K562 (cell line): Measurements from ENCODE around the gene CTCFL. TPM values are rescaled to one million over a fixed set of nuclear protein-coding genes. Genes with fewer than 3 reads are reported as not detected.

Experiments used
- ATAC-seq: fragments of 200-7000 bp; cut with Tn5 transposase; 3 replicates; pipeline ENCODE4 v1.9.1; 2020; ENCODE audit warnings: moderate library complexity
- BruUV-seq: library from RNA; stranded (reverse); fragments of 400-500 nt; replicated peaks from 2 replicates; lab custom pipeline; 2021; lab: Mats Ljungman, UMichigan
- CTCF ChIA-PET: fragments of 300-600 bp; formaldehyde crosslinking; extraction: SDS; loops from one replicate; lab custom pipeline; 2021; ENCODE audit warnings: low intra/inter-chr PET ratio; lab: Yijun Ruan, JAX
- POLR2A ChIA-PET: fragments of 300-600, 350-650 bp; sonication (Branson Sonifier 250); formaldehyde crosslinking; extraction: SDS; loops from one replicate; lab custom pipeline; 2021; ENCODE audit warnings: antibody characterized with exemption, inconsistent platforms; lab: Yijun Ruan, JAX
- DNase-seq, 4 experiments: peaks; one replicate each; pipeline versions ENCODE4 v3.0.0 to v3.0.0-alpha.2; 2011 to 2018; ENCODE audit warnings: low spot score in 3 of 4, mixed read lengths in 3 of 4; ENCODE audit errors: extremely low read depth in 1 of 4
- FAIRE-seq: peaks from 2 replicates; lab custom pipeline; 2011; peaks lifted over from hg19 to GRCh38; lab: Jason Lieb, UNC
- H2AFZ ChIP-seq: 2 replicates; pipeline ENCODE4 v1.6.0; 2011; ENCODE audit warnings: low read depth, low read length, control low read depth, inconsistent platforms
- H3K27ac ChIP-seq: fragments of 200-600 bp; 3 replicates; pipeline ENCODE4 v1.8.0; 2011; ENCODE audit warnings: low read depth, mild to moderate bottlenecking, control low read depth, inconsistent platforms, low read length, moderate library complexity, mixed read lengths; ENCODE audit errors: extremely low read depth
- H3K27me3 ChIP-seq, 2 experiments: fragments of 300-600 bp in 1 of 2; 2 replicates in 1 of 2; 3 replicates in 1 of 2; pipeline versions ENCODE4 v1.6.0 to v1.8.0; 2011; ENCODE audit warnings: inconsistent platforms in 2 of 2, low read length in 2 of 2, mild to moderate bottlenecking in 1 of 2, mixed read lengths in 1 of 2, moderate library complexity in 1 of 2; ENCODE audit not compliant: control insufficient read depth in 2 of 2, insufficient read depth in 2 of 2
- H3K36me3 ChIP-seq: fragments of 300-600 bp; 3 replicates; pipeline ENCODE4 v1.8.0; 2011; ENCODE audit warnings: mild to moderate bottlenecking, low read length, inconsistent platforms; ENCODE audit not compliant: control insufficient read depth, insufficient read depth
- H3K4me1 ChIP-seq, 2 experiments: fragments of 200-600 bp in 1 of 2; replicated peaks in 1 of 2; 2 replicates in 1 of 2; 3 replicates in 1 of 2; pipeline versions ENCODE4 v1.5.1 to v1.8.0; 2011; ENCODE audit warnings: inconsistent platforms in 2 of 2, low read length in 2 of 2, mild to moderate bottlenecking in 1 of 2, mixed read lengths in 1 of 2, moderate library complexity in 1 of 2; ENCODE audit not compliant: control insufficient read depth in 2 of 2, insufficient read depth in 2 of 2
- H3K4me2 ChIP-seq: 2 replicates; pipeline ENCODE4 v1.6.1; 2011; ENCODE audit warnings: low read length, control low read depth, inconsistent platforms, mixed read lengths; ENCODE audit not compliant: insufficient read depth
- H3K4me3 ChIP-seq: fragments of 200-600 bp; sonication (generic), shearing (Covaris generic); 2 replicates; pipeline ENCODE4 v1.5.1; 2016; ENCODE audit warnings: control low read depth, inconsistent platforms
- H3K79me2 ChIP-seq: fragments of 200-600 bp; 3 replicates; pipeline ENCODE4 v1.8.0; 2011; ENCODE audit warnings: low read length, inconsistent platforms; ENCODE audit not compliant: control insufficient read depth, insufficient read depth
- H3K9ac ChIP-seq, 2 experiments: 2 replicates each; pipeline versions ENCODE4 v1.6.0 to v1.6.1; 2011; ENCODE audit warnings: low read depth in 2 of 2, low read length in 2 of 2, control low read depth in 1 of 2, inconsistent platforms in 1 of 2, mild to moderate bottlenecking in 1 of 2, mixed read lengths in 1 of 2; ENCODE audit not compliant: insufficient read depth in 1 of 2
- H3K9me1 ChIP-seq: one replicate; pipeline ENCODE4 v1.6.0; 2011; ENCODE audit warnings: inconsistent platforms, mild to moderate bottlenecking, low read length, moderate library complexity; ENCODE audit not compliant: control insufficient read depth, insufficient read depth
- H3K9me3 ChIP-seq: replicated peaks from 2 replicates; pipeline ENCODE4 v1.5.1; 2011; ENCODE audit warnings: low read depth, low read length, inconsistent platforms; ENCODE audit not compliant: control insufficient read depth, insufficient read depth
- H4K20me1 ChIP-seq: replicated peaks from 2 replicates; pipeline ENCODE4 v1.6.1; 2011; ENCODE audit warnings: low read length, inconsistent platforms, mixed read lengths; ENCODE audit not compliant: control insufficient read depth, insufficient read depth
- BHLHE40 ChIP-seq: IDR thresholded peaks from 2 replicates; pipeline ENCODE4 v1.6.1; 2011; ENCODE audit warnings: low read length, improper control_type of control experiment
- ELF4 ChIP-seq: fragments of 450-650 bp; formaldehyde crosslinking; IDR thresholded peaks from 2 replicates; pipeline ENCODE4 v1.4.0; 2022; ENCODE audit warnings: missing genetic modification characterization
- MAFF ChIP-seq: IDR thresholded peaks from 2 replicates; pipeline ENCODE4 v1.6.1; 2012; ENCODE audit warnings: low read length, improper control_type of control experiment
- POLR2G ChIP-seq: fragments of 200-400 bp; formaldehyde crosslinking; IDR thresholded peaks from 2 replicates; pipeline ENCODE4 v1.6.1; 2017; ENCODE audit warnings: low read depth, mild to moderate bottlenecking, antibody characterized with exemption, low read length, moderate library complexity
- RAD21 ChIP-seq, 2 experiments: fragments of 250-450 bp in 1 of 2; fragments of 450-650 bp in 1 of 2; sonication (Bioruptor Pico) in 1 of 2; formaldehyde crosslinking in 1 of 2; IDR thresholded peaks in 1 of 2; conservative IDR thresholded peaks in 1 of 2; 2 replicates each; pipeline versions ENCODE4 v1.4.0 to v1.8.0; 2020 to 2022; ENCODE audit warnings: mild to moderate bottlenecking in 2 of 2, moderate library complexity in 1 of 2
- ZFX ChIP-seq: sonication (generic); formaldehyde crosslinking; IDR thresholded peaks from 2 replicates; pipeline ENCODE4 v1.8.0; 2022; ENCODE audit warnings: mild to moderate bottlenecking, missing genetic modification reagents, moderate library complexity
- ZNF239 ChIP-seq: fragments of 250-450 bp; sonication (Bioruptor Pico); IDR thresholded peaks from 2 replicates; pipeline ENCODE4 v1.4.0; 2020; ENCODE audit warnings: mild to moderate bottlenecking
- WGBS: fragments of 100-300 bp; shearing (Covaris generic); methylation state at CpG from one replicate; pipeline ENCODE4 v1.1.6; 2016; ENCODE audit warnings: low coverage, mixed read lengths; ENCODE audit not compliant: insufficient coverage; ENCODE audit errors: missing lambda C conversion rate; 5-methylcytosine and 5-hydroxymethylcytosine counted together
- in situ Hi-C: fragments of 300-500 bp; cut with MboI; formaldehyde crosslinking; loops from 4 replicates; pipeline ENCODE4 v1.15.0; 2018; ENCODE audit warnings: inconsistent platforms, mixed read lengths
- intact Hi-C: fragments of 100-400 bp; cut with micrococcal nuclease; formaldehyde crosslinking; loops from 2 replicates; pipeline ENCODE4 v1.14.2; 2022
- polyA plus RNA-seq, 8 experiments: library from polyadenylated mRNA; depleted of rRNA in 4 of 8; stranded (reverse) in 5 of 8; unstranded in 3 of 8; fragments of >200 nt; fragmentation: Nextera tagmentation in 2 of 8; fragmentation: Illumina TruSeq in 1 of 8; extraction: Ambion mirVana in 2 of 8; extraction: Trizol in 1 of 8; gene quantifications; 2 replicates each; pipeline versions ENCODE4 v1.2.1 to v1.2.3, GENCODE V29; 2011 to 2014; ENCODE audit warnings: inconsistent platforms in 1 of 8, missing spikeins in 1 of 8
- total RNA-seq, 7 experiments: library from RNA; depleted of rRNA in 6 of 7; stranded (reverse); fragments of >200 nt in 6 of 7; fragmentation: Illumina TruSeq in 2 of 7; extraction: Trizol in 2 of 7; gene quantifications; 2 replicates each; pipeline versions ENCODE4 v1.2.1 to v1.2.3, GENCODE V29; 2011 to 2021; ENCODE audit warnings: low replicate concordance in 1 of 7
- TF ChIP-seq, protein P1 (sequence below): sonication (generic); formaldehyde crosslinking; IDR thresholded peaks from 2 replicates; pipeline ENCODE4 v1.8.0; 2023; ENCODE audit warnings: missing genetic modification reagents, mild to moderate bottlenecking, borderline replicate concordance

The CTCFL gene
- total and polyA plus RNA-seq, 9 of the 15 experiments (the other 6 are each of a cell fraction or from before 2014, with no cell fraction given) = 42.4 to 188 (median 111) TPM

DNA sequence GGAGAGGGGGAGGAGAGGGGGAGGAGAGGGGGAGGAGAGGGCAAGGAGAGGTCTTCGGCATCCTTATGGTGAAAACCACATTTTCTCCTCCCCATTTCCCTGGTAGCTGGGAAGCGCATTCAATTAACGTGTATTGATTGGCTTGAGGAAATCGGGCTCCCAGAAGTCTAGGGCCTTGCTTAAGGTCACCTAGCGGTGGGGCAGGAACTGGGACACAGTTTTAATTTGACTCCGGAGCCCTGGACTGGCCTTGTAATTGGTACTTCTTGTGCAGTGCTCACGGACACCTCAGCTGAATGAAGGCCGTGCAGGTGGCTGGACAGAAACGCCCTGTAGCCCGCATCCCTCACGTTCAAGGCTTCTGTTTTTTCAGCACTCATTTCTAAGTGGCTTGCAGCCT, 42.8 kb downstream of the CTCFL start:
- H3K9me1 ChIP-seq = no peaks in the 10 kb centered on the region
- H2AFZ ChIP-seq = peak overlapping the region; percentile 37
- no peak overlapping the region for H3K27ac ChIP-seq
- FAIRE-seq (peak; percentile 6), ATAC-seq (peak; percentile 25; the same call in 2 of the 3 replicates), DNase-seq (no peak)
- intact Hi-C loops (no loop called here), in situ Hi-C loops (no loop called here)
- H3K4me1 ChIP-seq = peaks cover 14 to 24% of the 10 kb centered on the region in 2 experiments; a peak in 4 of 5 replicates
- no peaks in the 10 kb centered on the region for H3K27me3 ChIP-seq
- POLR2A ChIA-PET = no interaction called here
- no peaks in the 10 kb centered on the region for H4K20me1 ChIP-seq
- H3K4me3 ChIP-seq = no peak overlapping the region
- BruUV-seq = no TSS peak
- no peak overlapping the region for H3K9ac ChIP-seq
- H3K4me2 ChIP-seq = no peak overlapping the region
- no peaks in the 10 kb centered on the region for H3K36me3 ChIP-seq
- CTCF ChIA-PET = no interaction called here
- TF ChIP-seq BHLHE40 = no peak
- TF ChIP-seq ZFX (CRISPR knock-in tag) = no peak
- TF ChIP-seq, protein P1, sequence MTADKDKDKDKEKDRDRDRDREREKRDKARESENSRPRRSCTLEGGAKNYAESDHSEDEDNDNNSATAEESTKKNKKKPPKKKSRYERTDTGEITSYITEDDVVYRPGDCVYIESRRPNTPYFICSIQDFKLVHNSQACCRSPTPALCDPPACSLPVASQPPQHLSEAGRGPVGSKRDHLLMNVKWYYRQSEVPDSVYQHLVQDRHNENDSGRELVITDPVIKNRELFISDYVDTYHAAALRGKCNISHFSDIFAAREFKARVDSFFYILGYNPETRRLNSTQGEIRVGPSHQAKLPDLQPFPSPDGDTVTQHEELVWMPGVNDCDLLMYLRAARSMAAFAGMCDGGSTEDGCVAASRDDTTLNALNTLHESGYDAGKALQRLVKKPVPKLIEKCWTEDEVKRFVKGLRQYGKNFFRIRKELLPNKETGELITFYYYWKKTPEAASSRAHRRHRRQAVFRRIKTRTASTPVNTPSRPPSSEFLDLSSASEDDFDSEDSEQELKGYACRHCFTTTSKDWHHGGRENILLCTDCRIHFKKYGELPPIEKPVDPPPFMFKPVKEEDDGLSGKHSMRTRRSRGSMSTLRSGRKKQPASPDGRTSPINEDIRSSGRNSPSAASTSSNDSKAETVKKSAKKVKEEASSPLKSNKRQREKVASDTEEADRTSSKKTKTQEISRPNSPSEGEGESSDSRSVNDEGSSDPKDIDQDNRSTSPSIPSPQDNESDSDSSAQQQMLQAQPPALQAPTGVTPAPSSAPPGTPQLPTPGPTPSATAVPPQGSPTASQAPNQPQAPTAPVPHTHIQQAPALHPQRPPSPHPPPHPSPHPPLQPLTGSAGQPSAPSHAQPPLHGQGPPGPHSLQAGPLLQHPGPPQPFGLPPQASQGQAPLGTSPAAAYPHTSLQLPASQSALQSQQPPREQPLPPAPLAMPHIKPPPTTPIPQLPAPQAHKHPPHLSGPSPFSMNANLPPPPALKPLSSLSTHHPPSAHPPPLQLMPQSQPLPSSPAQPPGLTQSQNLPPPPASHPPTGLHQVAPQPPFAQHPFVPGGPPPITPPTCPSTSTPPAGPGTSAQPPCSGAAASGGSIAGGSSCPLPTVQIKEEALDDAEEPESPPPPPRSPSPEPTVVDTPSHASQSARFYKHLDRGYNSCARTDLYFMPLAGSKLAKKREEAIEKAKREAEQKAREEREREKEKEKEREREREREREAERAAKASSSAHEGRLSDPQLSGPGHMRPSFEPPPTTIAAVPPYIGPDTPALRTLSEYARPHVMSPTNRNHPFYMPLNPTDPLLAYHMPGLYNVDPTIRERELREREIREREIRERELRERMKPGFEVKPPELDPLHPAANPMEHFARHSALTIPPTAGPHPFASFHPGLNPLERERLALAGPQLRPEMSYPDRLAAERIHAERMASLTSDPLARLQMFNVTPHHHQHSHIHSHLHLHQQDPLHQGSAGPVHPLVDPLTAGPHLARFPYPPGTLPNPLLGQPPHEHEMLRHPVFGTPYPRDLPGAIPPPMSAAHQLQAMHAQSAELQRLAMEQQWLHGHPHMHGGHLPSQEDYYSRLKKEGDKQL = no peak
- TF ChIP-seq ZNF239 = no peak
- TF ChIP-seq MAFF = no peak
- no peak for TF ChIP-seq RAD21 (CRISPR knock-in tag; conservative IDR thresholded peaks at IDR 0.05 in 1 of 2, IDR thresholded peaks at IDR 0.05 in 1 of 2)
- no peak for TF ChIP-seq POLR2G
- TF ChIP-seq ELF4 = no peak
- no peaks in the 10 kb centered on the region for H3K9me3 ChIP-seq
- 67% methylated on average over 8 of the region's 11 CpGs for WGBS
- H3K79me2 ChIP-seq = no peaks in the 10 kb centered on the region
